Adipocyte (in vitro differentiated cells): ENCODE data around the gene RIC8B.

ENCODE experiments used
- DNase-seq: peaks from one replicate; pipeline ENCODE4 v3.0.0-alpha.2; 2015; ENCODE audit warnings: low read depth
- H3K27me3 ChIP-seq: replicated peaks from 2 replicates; pipeline ENCODE4 v1.7.0; 2013; ENCODE audit warnings: mild to moderate bottlenecking, low read length, moderate library complexity; ENCODE audit not compliant: control insufficient read depth, insufficient read depth
- H3K36me3 ChIP-seq: 2 replicates; pipeline ENCODE4 v1.7.0; 2013; ENCODE audit warnings: low read length, mild to moderate bottlenecking, moderate library complexity; ENCODE audit not compliant: control insufficient read depth, insufficient read depth, severe bottlenecking
- H3K4me1 ChIP-seq: 2 replicates; pipeline ENCODE4 v1.7.0; 2013; ENCODE audit warnings: mild to moderate bottlenecking, low read length, moderate library complexity; ENCODE audit not compliant: control insufficient read depth, insufficient read depth
- H3K4me3 ChIP-seq: 2 replicates; pipeline ENCODE4 v1.7.0; 2013; ENCODE audit warnings: mild to moderate bottlenecking, low read length, moderate library complexity
- H3K9ac ChIP-seq: 2 replicates; pipeline ENCODE4 v1.7.0; 2013; ENCODE audit warnings: mild to moderate bottlenecking, low read length, moderate library complexity
- H3K9me3 ChIP-seq: 2 replicates; pipeline ENCODE4 v1.7.0; 2013; ENCODE audit warnings: mild to moderate bottlenecking, low read length, moderate library complexity; ENCODE audit not compliant: control insufficient read depth

Gene RIC8B

DNA sequence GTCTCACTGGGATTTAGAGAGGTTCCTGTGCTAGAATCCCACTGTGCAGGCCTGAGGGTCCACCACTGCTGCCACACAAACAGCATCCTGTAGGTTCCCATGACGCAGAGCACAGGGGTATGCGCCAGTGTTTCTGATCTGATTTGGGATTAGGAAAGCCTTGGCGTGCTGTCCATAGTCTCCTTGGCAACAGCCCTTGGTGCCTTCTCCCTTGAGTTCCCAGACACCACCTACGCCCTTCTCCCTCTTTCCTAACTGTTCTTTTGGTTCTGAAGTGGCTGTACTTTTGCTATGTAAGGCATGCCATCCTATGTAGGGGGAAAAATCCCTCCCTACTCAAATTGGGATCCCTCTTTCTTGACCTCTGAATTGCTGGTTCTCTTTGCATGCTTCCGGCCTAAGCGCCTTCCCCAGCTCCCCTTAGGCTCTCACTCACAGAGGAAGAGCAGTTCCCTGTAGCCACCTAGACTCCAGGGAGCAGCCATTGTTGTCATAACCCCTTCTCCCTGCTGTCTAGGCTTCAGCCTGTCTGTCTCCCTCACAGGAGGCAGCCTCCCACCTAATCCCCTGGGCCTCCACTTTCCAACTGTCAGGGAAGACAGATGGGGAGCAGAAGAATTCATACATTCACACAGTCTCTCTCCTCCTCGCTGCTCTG, 14.8 kb upstream of the RIC8B start:
- H3K4me1 ChIP-seq: peaks cover 62% of the 10 kb centered on the region
- no peak for DNase-seq
- H3K36me3 ChIP-seq: no peaks in the 10 kb centered on the region
- H3K9me3 ChIP-seq: no peaks in the 10 kb centered on the region
- no peaks in the 10 kb centered on the region for H3K27me3 ChIP-seq
- peak overlapping the region; percentile 74 for H3K9ac ChIP-seq
- H3K4me3 ChIP-seq: peak overlapping the region; percentile 49

DNA sequence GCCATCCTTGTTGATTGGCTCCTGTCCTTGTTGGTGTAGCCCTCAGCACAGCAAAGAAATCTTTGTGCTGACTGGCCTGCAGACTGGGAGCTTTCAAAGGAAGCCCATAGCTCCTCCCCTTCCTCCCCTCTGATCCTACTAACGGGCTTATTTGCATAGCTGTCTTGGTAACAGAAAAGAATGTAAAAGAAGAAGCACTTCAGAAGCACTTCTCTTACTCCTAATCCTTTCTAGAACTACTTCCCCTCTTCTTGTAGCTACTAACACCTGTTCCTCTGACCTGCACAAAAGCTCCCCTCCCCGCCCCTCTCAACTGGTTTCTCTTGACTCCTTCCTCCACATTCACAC, 14.3 kb upstream of the RIC8B start:
- Histone ChIP-seq H3K4me3 (peak overlapping the region; percentile 49), H3K4me1 (peaks cover 61% of the 10 kb centered on the region), H3K9me3 (no peaks in the 10 kb centered on the region), H3K36me3 (no peaks in the 10 kb centered on the region), H3K9ac (peak overlapping the region; percentile 74), H3K27me3 (no peaks in the 10 kb centered on the region)
- DNase-seq: no peak

DNA sequence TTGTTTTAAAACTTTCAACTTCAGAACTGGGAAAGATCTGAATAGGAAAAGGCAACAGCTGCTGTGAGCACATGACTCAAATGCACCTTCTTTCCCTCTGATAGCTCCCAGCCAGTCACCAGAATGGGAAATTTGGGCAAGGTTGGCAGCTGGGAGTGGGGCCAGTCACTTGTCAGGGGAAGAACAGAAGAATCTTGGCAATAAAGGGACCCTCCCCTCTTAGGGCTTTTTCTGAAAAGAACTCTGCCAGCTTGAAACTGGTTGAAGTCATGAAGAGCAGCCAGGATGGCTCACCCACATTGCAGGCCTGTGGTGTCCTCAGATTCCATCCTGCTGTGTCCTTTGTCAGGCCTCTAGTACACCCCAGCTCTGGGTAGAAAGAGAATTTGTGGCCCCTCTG, 10.3 kb upstream of the RIC8B start:
- peaks cover 55% of the 10 kb centered on the region for H3K4me1 ChIP-seq

DNA sequence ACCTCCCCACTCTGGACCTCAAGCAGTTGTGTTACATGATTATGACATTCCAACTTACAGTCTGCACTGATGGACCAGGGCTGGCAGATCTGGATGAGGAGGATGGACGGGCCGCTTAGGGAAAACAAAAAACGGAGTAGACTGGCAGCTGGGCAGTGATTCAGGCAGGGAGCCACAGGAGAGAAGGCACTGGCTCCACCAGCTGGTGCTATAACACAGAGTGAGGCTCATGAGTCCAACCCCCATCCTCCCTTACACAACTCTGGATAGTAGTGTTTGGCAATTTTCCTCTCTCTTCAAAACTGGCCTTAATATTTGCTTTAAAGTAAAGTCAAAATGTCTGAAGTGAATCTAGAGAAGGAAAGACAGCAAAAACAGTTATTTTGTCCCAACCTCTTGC, 9.7 kb upstream of the RIC8B start:
- peaks cover 52% of the 10 kb centered on the region for H3K4me1 ChIP-seq
- H3K9ac ChIP-seq: no peak overlapping the region
- no peaks in the 10 kb centered on the region for H3K27me3 ChIP-seq
- DNase-seq: peak; percentile 15
- H3K36me3 ChIP-seq: no peaks in the 10 kb centered on the region
- H3K4me3 ChIP-seq: no peak overlapping the region
- no peaks in the 10 kb centered on the region for H3K9me3 ChIP-seq

More for the DNA sequence above, 10.3 kb upstream of the RIC8B start:
- H3K4me3 ChIP-seq: no peak overlapping the region
- H3K9me3 ChIP-seq: no peaks in the 10 kb centered on the region
- no peaks in the 10 kb centered on the region for H3K36me3 ChIP-seq
- no peak overlapping the region for H3K9ac ChIP-seq
- DNase-seq: no peak
- no peaks in the 10 kb centered on the region for H3K27me3 ChIP-seq

DNA sequence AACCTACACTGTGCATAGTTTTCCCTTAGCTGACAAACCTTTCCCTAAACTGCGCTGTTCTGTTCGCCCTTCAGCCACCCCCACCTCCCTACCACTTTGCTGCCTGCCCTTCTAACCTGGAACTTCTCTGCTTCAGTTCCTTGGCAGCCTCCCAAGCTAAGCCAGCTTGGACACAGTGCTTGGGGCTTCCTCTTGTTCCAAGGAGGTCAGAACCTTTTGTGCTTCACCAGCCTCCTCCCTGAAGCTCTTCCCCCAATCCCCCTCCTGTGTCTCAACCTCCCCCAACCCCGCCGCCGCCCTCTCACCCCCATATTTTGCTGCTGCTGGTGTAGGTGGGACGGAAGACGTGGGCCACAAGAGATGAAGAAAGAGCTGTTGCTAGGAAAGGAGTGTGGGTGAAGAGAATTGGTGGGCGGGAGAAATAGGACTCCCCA, 8.1 kb upstream of the RIC8B start:
- no peak overlapping the region for H3K4me3 ChIP-seq
- no peaks in the 10 kb centered on the region for H3K9me3 ChIP-seq
- peak; percentile 32 for DNase-seq
- no peaks in the 10 kb centered on the region for H3K27me3 ChIP-seq
- H3K36me3 ChIP-seq: no peaks in the 10 kb centered on the region
- peaks cover 44% of the 10 kb centered on the region for H3K4me1 ChIP-seq
- no peak overlapping the region for H3K9ac ChIP-seq

DNA sequence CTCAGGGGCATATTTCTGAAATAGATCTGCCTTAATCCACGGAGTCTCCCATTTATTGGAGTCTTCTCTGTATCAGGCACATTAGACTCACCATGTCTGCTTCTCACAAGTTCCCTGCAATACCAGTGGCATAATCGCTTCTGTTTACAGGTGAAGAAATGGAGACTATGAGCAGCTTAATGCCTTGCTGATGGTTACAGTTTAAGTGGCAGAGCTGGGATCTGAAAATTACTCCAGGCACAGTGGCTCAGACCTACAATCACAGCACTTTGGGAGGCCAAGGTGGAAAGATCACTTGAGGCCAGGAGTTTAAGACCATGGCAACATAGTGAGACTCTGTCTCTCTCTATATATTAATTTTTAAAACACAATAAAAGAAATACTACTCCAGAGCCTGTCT, 7.3 kb upstream of the RIC8B start:
- peak overlapping the region; percentile 0 for H3K9ac ChIP-seq
- H3K27me3 ChIP-seq: no peaks in the 10 kb centered on the region
- no peaks in the 10 kb centered on the region for H3K9me3 ChIP-seq
- no peaks in the 10 kb centered on the region for H3K36me3 ChIP-seq
- peaks cover 44% of the 10 kb centered on the region for H3K4me1 ChIP-seq
- DNase-seq: no peak
- H3K4me3 ChIP-seq: no peak overlapping the region

DNA sequence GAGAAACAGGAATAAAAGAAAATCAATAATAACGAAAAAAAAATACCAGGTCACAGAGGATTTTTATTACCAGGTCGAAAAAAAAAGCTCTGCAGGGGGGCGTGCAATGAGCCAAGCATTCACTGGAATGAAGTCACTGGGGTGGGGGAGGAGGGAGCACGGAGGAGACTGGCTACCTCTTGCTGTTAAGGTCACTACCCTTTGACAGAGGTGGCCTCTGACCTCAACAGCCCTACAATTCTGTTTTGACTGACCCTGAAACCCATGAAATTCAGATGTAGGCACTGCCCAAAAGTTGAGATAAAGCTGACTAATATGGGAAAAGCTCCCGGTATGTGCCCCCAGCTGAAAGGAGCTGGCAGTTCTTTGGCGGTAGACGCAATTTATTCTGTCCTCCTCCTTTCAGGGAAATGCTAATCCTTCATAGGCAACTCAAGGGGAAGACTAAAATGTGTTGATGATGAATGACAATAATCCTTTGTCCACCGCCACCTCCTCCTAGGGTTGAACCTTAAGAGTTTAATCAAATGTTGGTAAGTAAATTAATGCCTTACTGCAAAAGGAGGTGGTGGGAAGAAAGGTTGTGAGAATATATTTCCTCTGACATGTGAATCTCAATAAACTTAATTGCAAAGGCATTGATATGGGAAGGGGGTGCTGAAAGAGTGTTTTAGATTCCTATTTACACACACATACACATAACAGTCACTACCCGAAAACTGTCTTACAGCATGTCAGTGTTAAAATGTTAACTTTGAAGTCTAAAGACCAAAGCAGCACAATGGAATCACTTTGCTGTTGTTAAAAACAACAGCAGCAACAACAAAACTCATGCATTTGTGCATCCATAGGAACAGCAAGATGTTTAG, 6.3 kb upstream of the RIC8B start:
- Histone ChIP-seq H3K36me3 (no peaks in the 10 kb centered on the region), H3K27me3 (no peaks in the 10 kb centered on the region), H3K4me1 (peaks cover 44% of the 10 kb centered on the region), H3K9ac (no peak overlapping the region), H3K9me3 (no peaks in the 10 kb centered on the region), H3K4me3 (no peak overlapping the region)
- peak; percentile 41 for DNase-seq

DNA sequence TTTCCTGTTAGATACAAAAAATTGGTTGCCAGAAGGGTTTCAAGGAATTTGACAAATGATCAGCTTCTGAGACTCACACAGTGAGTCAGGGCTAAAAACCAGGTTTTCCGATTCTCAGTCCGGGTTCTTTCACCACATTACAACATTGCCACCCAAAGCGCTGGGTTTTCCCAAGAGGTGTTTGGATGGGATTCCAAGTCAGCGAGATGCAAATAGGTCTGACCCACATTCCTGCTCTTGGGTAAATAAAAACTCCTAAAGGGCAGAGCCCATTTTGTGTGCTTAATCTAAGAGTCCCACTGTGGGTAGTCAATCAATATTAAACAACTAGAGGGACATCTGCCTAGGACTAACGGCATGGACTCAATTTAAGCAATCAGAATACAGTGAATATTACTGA, 5.4 kb upstream of the RIC8B start:
- no peak overlapping the region for H3K9ac ChIP-seq
- no peak for DNase-seq
- H3K9me3 ChIP-seq: no peaks in the 10 kb centered on the region
- peaks cover 42% of the 10 kb centered on the region for H3K4me1 ChIP-seq
- no peaks in the 10 kb centered on the region for H3K27me3 ChIP-seq
- H3K36me3 ChIP-seq: no peaks in the 10 kb centered on the region
- H3K4me3 ChIP-seq: peak overlapping the region; percentile 6

DNA sequence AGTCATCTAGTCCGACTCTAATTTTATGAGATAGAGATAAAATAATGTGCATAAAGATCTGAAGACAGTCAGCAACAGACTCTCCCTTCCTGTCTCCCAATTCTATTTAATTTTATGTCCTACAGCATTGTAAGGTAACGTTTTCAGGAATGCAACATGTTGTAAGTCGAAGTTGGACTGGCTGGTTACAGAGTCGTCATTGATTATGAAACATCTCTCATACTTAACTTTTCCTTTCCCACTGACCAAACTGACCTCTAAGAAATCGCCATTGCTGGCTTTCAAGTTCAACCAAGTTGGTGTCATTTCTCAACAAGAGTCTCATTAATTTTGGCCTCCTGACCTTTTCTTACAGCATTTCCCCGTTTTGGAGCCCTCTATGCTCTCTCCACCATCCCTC, 4.9 kb upstream of the RIC8B start:
- no peak overlapping the region for H3K4me3 ChIP-seq
- H3K9ac ChIP-seq: no peak overlapping the region
- no peak for DNase-seq
- H3K27me3 ChIP-seq: no peaks in the 10 kb centered on the region
- no peaks in the 10 kb centered on the region for H3K36me3 ChIP-seq
- H3K9me3 ChIP-seq: no peaks in the 10 kb centered on the region
- H3K4me1 ChIP-seq: peaks cover 38% of the 10 kb centered on the region

DNA sequence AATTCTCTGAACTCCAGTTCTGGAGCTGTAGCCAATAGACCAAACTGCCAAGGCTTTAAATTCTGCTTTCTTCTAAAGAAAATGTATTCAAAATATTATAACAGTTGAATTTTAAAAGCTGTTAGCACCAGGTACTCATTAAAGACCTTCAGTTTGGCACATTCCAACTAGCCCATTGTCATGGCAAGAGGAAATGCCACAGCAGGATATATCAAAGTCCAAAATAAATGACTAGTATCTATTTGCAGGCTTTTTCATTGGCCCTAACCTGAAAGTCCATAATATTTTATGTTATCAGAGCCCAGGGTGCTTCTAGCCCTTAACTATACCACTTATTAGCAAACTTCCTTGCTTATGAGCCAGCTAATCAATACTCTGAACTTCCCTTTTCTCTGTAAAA, 3.1 kb upstream of the RIC8B start:
- Histone ChIP-seq H3K4me1 (peaks cover 38% of the 10 kb centered on the region), H3K9me3 (no peaks in the 10 kb centered on the region), H3K9ac (no peak overlapping the region), H3K27me3 (no peaks in the 10 kb centered on the region), H3K4me3 (no peak overlapping the region), H3K36me3 (no peaks in the 10 kb centered on the region)
- DNase-seq: no peak

DNA sequence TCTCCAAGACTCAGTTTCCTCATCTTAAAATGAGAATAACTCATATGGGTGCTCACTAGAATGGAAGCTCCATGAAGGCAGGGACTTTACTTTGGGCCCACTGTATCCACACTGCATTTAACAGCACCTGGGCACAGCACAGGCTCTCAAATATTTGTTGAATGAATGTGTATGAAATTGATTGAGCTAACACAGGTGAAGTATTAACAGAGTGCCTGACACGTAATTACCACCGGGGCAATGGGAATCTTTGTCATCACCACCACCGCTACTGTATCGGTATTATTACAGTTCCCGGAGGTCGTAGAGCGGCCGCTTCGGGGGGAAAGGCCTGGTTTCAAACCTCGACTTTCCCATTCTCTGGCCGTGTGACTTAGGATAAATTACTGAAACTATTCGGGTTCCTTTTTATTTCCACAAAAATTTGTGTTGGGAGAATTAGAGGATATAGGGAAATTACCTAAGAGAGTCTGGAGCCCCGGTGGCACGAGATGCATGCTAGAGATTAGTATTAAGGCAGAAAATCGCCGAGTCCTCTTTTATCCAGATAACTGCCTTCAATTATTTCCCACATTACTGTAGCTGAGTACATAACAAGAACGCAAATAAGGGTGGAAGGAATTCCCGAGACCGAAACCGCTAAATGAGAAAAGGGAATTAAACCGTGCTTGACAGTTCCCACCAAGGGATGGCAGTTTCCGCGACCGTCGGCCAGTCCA, 1.0 kb upstream of the RIC8B start:
- no peak for DNase-seq
- Histone ChIP-seq H3K9ac (peak overlapping the region; percentile 97), H3K27me3 (no peaks in the 10 kb centered on the region), H3K9me3 (no peaks in the 10 kb centered on the region), H3K4me1 (peaks cover 19% of the 10 kb centered on the region), H3K4me3 (peak overlapping the region; percentile 91), H3K36me3 (no peaks in the 10 kb centered on the region)
